HCT116 (cell line): Measurements from ENCODE around the gene FAM83F.

ENCODE experiments used
- CTCF ChIP-seq, 3 experiments: fragments of 200-600 bp in 1 of 3; sonication (generic) in 1 of 3; IDR thresholded peaks in 2 of 3; conservative IDR thresholded peaks in 1 of 3; 2 replicates each; pipeline ENCODE4 v1.5.1; 2012 to 2017; ENCODE audit warnings: low read depth in 2 of 3, low read length in 2 of 3, antibody characterized with exemption in 1 of 3, borderline replicate concordance in 1 of 3, control low read depth in 1 of 3, mild to moderate bottlenecking in 1 of 3, mixed read lengths in 1 of 3, mixed run types in 1 of 3, moderate library complexity in 1 of 3; ENCODE audit not compliant: insufficient read depth in 1 of 3
- EZH2 ChIP-seq: fragments of 200-600 bp; sonication (generic); IDR thresholded peaks from 2 replicates; pipeline ENCODE4 v1.6.1; 2017; ENCODE audit warnings: antibody characterized with exemption, mixed run types
- JUND ChIP-seq: IDR thresholded peaks from 2 replicates; pipeline ENCODE4 v1.6.1; 2012
- POLR2AphosphoS5 ChIP-seq: IDR thresholded peaks from 2 replicates; pipeline ENCODE4 v1.6.1; 2011; ENCODE audit warnings: mild to moderate bottlenecking, low read depth, low read length, moderate library complexity

DNA sequence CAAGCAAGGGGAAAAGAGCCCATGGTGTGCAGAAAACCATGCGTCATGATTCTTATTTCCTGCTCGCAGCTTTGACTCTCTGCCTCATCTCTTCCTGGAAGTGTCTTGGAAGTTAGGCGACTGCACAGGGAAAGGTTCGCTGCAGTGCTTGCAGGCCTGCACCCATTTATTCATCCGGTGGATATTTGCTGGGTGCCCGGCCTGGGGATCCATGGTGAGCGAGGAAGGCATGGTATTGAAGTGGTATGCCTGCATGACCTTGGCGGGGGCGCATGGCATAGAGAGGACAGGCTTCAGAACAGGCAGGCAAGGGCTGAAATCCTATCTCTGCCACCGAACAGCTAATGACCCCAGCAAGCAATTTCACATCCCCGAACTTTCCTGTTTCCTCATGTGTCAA is 40.6 kb downstream of the FAM83F start:
- TF ChIP-seq CTCF (IDR thresholded peaks at IDR 0.05 in 2 of 3, conservative IDR thresholded peaks at IDR 0.05 in 1 of 3; ENCODE audit: borderline replicate concordance in 1 of 3, insufficient read depth in 1 of 3, low read depth in 2 of 3, low read length in 2 of 3) (no peak), JUND (no peak), POLR2AphosphoS5 (no peak), EZH2 (no peak)
